Pancreas (tissue), 10 donors: Measurements from ENCODE around the gene EP400. TPM values are rescaled to one million over a fixed set of nuclear protein-coding genes. Genes with fewer than 3 reads are reported as not detected.

ENCODE experiments used
- ATAC-seq, 4 donors: fragments of 200-7000 bp; cut with Tn5 transposase; one replicate each; pipeline versions ENCODE4 v1.8.0 to v1.9.1; 2020; ENCODE audit warnings: mild to moderate bottlenecking in 4 of 4, moderate library complexity in 4 of 4
- DNase-seq, 6 donors: peaks; one replicate each; pipeline ENCODE4 v3.0.0-alpha.2; 2020
- FAIRE-seq: peaks from 2 replicates; lab custom pipeline; 2012; peaks lifted over from hg19 to GRCh38; lab: Jason Lieb, UNC
- H3K27ac ChIP-seq, 4 donors: fragments of 200-600 bp; sonication (generic); 1 replicate in 3 of 4; 2 replicates in 1 of 4; pipeline versions ENCODE4 v1.5.0 to v1.8.0; 2020
- H3K27me3 ChIP-seq, 4 donors: fragments of 200-600 bp; one replicate each; pipeline ENCODE4 v1.8.0; 2021
- H3K36me3 ChIP-seq, 3 donors: fragments of 200-600 bp; sonication (generic) in 1 of 3; one replicate each; pipeline versions ENCODE4 v1.5.0 to v1.8.0; 2020 to 2021
- H3K4me1 ChIP-seq, 3 donors: fragments of 200-600 bp; one replicate each; pipeline ENCODE4 v1.8.0; 2021
- H3K4me3 ChIP-seq, 4 donors: fragments of 200-600 bp; sonication (generic) in 2 of 4; one replicate each; pipeline versions ENCODE4 v1.5.0 to v1.8.0; 2020 to 2021
- H3K9me3 ChIP-seq, 4 donors: fragments of 200-600 bp; one replicate each; pipeline ENCODE4 v1.8.0; 2021
- WGBS, 2 donors: extraction: QIAGEN DNeasy Blood & Tissue Kit; methylation state at CpG; one replicate each; pipeline ENCODE4 v1.1.7; 2013; 5-methylcytosine and 5-hydroxymethylcytosine counted together
- intact Hi-C, 3 donors: fragments of 100-400 bp; cut with DNase I; formaldehyde crosslinking; loops; one replicate each; pipeline versions ENCODE4 v1.11.1 to v1.14.2; 2022
- polyA plus RNA-seq, 2 donors: library from polyadenylated mRNA; stranded (reverse); fragments of 200-250 nt; gene quantifications; one replicate each; pipeline ENCODE4 v1.2.3, GENCODE V29; 2013
- total RNA-seq, 6 donors: library from RNA; stranded (reverse); fragmentation: NEBNext Ultra II Directional in 4 of 6; extraction: Animal tissue kit (Norgen Biotek cat#: 25700) in 4 of 6; gene quantifications; one replicate each; pipeline versions ENCODE4 v1.2.1 to v1.2.4, GENCODE V29; 2021 to 2023
- TF ChIP-seq, protein P1 (sequence below), 4 donors: fragments of 200-600 bp; sonication (generic) in 3 of 4; IDR thresholded peaks; one replicate each; pipeline versions ENCODE4 v1.5.0 to v1.8.0; 2021; ENCODE audit warnings: antibody characterized with exemption in 4 of 4
- donor health status: healthy with polysubstance abuse.
- donor health status: DM: no; HTN: no; CAD: no; lungs with moderate emphysema.
- donor health status: DM: no; HTN: no; CAD: no.
- donor health status: control.
- donor health status: control.
- donor health status: Bipolar disorder and iron deficiency.
- donor health status: DM: yes; HTN: yes; CAD: no.
- donor health status: DM: no; HTN: no; CAD: no.
- donor health status: DM: no; HTN: no; CAD: no.
- donor health status: DM: yes; HTN: yes; CAD: no.

The EP400 gene
- total and polyA plus RNA-seq, 8 donors: 15.9 to 24.3 (median 16.7) TPM

- ATAC-seq: no peak
Measured at GRCh38 chr12:132114667-132115066, 164.9 kb downstream of the EP400 start.

DNA sequence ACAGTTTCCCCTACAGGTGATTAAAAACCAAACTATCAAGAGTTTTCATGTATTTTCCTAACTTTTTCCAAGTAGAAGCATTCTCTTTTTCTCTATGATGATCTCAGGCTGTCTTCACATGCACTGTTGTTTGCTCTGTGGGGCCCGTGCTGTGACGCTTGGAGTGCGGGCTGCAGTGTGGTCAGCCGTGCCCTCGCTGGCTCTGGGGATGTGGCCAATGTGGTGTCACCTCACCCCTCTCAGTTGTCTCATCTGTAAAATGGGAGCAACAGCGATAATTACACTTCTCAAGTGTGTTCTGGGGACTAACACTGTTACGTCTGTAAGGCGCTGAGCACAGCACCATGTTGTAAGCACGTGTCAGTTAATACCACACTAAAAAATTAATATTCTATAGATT is 165.8 kb downstream of the EP400 start:
- peaks cover 0 to 15% (median 0%) of the 10 kb centered on the region in 3 donors for H3K36me3 ChIP-seq
- H3K4me3 ChIP-seq: no peak overlapping the region
- DNase-seq: no peak
- TF ChIP-seq, protein P1, sequence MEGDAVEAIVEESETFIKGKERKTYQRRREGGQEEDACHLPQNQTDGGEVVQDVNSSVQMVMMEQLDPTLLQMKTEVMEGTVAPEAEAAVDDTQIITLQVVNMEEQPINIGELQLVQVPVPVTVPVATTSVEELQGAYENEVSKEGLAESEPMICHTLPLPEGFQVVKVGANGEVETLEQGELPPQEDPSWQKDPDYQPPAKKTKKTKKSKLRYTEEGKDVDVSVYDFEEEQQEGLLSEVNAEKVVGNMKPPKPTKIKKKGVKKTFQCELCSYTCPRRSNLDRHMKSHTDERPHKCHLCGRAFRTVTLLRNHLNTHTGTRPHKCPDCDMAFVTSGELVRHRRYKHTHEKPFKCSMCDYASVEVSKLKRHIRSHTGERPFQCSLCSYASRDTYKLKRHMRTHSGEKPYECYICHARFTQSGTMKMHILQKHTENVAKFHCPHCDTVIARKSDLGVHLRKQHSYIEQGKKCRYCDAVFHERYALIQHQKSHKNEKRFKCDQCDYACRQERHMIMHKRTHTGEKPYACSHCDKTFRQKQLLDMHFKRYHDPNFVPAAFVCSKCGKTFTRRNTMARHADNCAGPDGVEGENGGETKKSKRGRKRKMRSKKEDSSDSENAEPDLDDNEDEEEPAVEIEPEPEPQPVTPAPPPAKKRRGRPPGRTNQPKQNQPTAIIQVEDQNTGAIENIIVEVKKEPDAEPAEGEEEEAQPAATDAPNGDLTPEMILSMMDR (IDR thresholded peaks at IDR 0.05): no peak
- no peak overlapping the region for H3K27ac ChIP-seq
- H3K27me3 ChIP-seq: no peaks in the 10 kb centered on the region
- no peaks in the 10 kb centered on the region for H3K4me1 ChIP-seq
- intact Hi-C loops: no loop called here
- FAIRE-seq: no peak
- no peak for ATAC-seq
- 96 to 98% methylated on average over 9 of the region's 9 CpGs for WGBS, 2 donors
- no peaks in the 10 kb centered on the region for H3K9me3 ChIP-seq

More at GRCh38 chr12:132114667-132115066, 164.9 kb downstream of the EP400 start:
- Histone ChIP-seq H3K27ac (no peak overlapping the region), H3K36me3 (peaks cover 0 to 19% (median 0%) of the 10 kb centered on the region in 3 donors), H3K27me3 (no peaks in the 10 kb centered on the region), H3K9me3 (no peaks in the 10 kb centered on the region), H3K4me1 (no peaks in the 10 kb centered on the region), H3K4me3 (no peak overlapping the region)
- intact Hi-C loops: no loop called here
- 94 to 98% methylated on average over 6 of the region's 6 CpGs for WGBS, 2 donors
- no peak for FAIRE-seq
- no peak for DNase-seq
- TF ChIP-seq, protein P1 (IDR thresholded peaks at IDR 0.05): no peak

GRCh38 chr12:132116709-132117557 is 167.2 kb downstream of the EP400 start:
- H3K4me3 ChIP-seq: no peak overlapping the region
- ATAC-seq: peak in 1 of 4 donors; percentile 12
- H3K9me3 ChIP-seq: no peaks in the 10 kb centered on the region
- TF ChIP-seq, protein P1 (IDR thresholded peaks at IDR 0.05): no peak
- no peaks in the 10 kb centered on the region for H3K27me3 ChIP-seq
- H3K4me1 ChIP-seq: no peaks in the 10 kb centered on the region
- no peak for DNase-seq
- intact Hi-C loops: no loop called here
- FAIRE-seq: no peak
- no peak overlapping the region for H3K27ac ChIP-seq
- WGBS, 2 donors: 97% methylated on average over 57 to 58 of the region's 58 CpGs
- peaks cover 0 to 11% (median 0%) of the 10 kb centered on the region in 3 donors for H3K36me3 ChIP-seq

DNA sequence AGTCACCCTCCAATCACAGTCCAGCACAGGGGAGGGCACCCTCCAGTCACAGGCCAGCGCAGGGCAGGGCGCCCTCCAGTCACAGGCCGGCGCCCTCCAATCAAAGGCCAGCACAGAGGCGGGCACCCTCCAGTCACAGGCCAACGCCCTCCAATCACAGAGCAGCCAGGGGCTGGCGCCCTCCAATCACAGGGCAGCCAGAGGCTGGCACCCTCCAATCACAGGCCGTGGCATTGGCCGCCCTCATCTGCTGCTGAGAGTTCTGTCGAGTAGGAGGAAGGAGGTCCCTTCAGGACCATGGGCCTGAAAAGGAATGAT is 167.8 kb downstream of the EP400 start:
- ATAC-seq: no peak
- no peaks in the 10 kb centered on the region for H3K27me3 ChIP-seq

More for the DNA sequence above, 167.8 kb downstream of the EP400 start:
- intact Hi-C loops: no loop called here
- no peaks in the 10 kb centered on the region for H3K9me3 ChIP-seq
- FAIRE-seq (no peak), DNase-seq (no peak)
- peaks cover 0 to 11% (median 0%) of the 10 kb centered on the region in 3 donors for H3K36me3 ChIP-seq
- no peaks in the 10 kb centered on the region for H3K4me1 ChIP-seq
- no peak overlapping the region for H3K27ac ChIP-seq
- 96% methylated on average over 10 of the region's 10 CpGs for WGBS, 2 donors
- H3K4me3 ChIP-seq: no peak overlapping the region
- TF ChIP-seq, protein P1 (IDR thresholded peaks at IDR 0.05): no peak
